HepG2 (cell line): ENCODE data around the gene VEGFB. TPM values are rescaled to one million over a fixed set of nuclear protein-coding genes. Genes with fewer than 3 reads are reported as not detected.
A peak's percentile ranks its signal among the peaks of the same experiment; 100 is the strongest.

Experiments used
- IRX3 ChIP-seq: sonication (generic); formaldehyde crosslinking; IDR thresholded peaks from 2 replicates; pipeline ENCODE4 v1.8.1; 2023; ENCODE audit warnings: mild to moderate bottlenecking, low read depth, missing genetic modification reagents, borderline replicate concordance
- KMT2B ChIP-seq: IDR thresholded peaks from 2 replicates; pipeline ENCODE4 v1.6.1; 2016; ENCODE audit warnings: missing genetic modification reagents, missing compliant biosample characterization
- MAF1 ChIP-seq: sonication (generic); formaldehyde crosslinking; IDR thresholded peaks from 2 replicates; pipeline ENCODE4 v1.5.0; 2020; ENCODE audit warnings: missing genetic modification reagents, borderline replicate concordance
- NFRKB ChIP-seq: fragments of 450-650 bp; IDR thresholded peaks from 2 replicates; pipeline ENCODE4 v1.6.1; 2017
- STAG1 ChIP-seq: sonication (generic); formaldehyde crosslinking; IDR thresholded peaks from 2 replicates; pipeline ENCODE4 v1.4.0; 2020; ENCODE audit warnings: missing genetic modification reagents
- TARDBP ChIP-seq: sonication (generic); formaldehyde crosslinking; IDR thresholded peaks from 2 replicates; pipeline ENCODE4 v1.8.0; 2022; ENCODE audit warnings: mild to moderate bottlenecking, missing genetic modification reagents
- TRIM24 ChIP-seq: sonication (generic); formaldehyde crosslinking; IDR thresholded peaks from 2 replicates; pipeline ENCODE4 v1.8.0; 2022; ENCODE audit warnings: mild to moderate bottlenecking, missing genetic modification reagents
- ZNF10 ChIP-seq: sonication (generic); formaldehyde crosslinking; IDR thresholded peaks from 2 replicates; pipeline ENCODE4 v1.4.0; 2020; ENCODE audit warnings: mild to moderate bottlenecking, low read depth, missing genetic modification reagents, borderline replicate concordance
- ZNF225 ChIP-seq: sonication (generic); formaldehyde crosslinking; IDR thresholded peaks from 2 replicates; pipeline ENCODE4 v1.4.0; 2020; ENCODE audit warnings: mild to moderate bottlenecking, missing genetic modification reagents
- ZNF230 ChIP-seq: sonication (generic); formaldehyde crosslinking; IDR thresholded peaks from 2 replicates; pipeline ENCODE4 v1.4.0; 2020; ENCODE audit warnings: mild to moderate bottlenecking, missing genetic modification reagents
- ZNF256 ChIP-seq: sonication (generic); formaldehyde crosslinking; conservative IDR thresholded peaks from 2 replicates; pipeline ENCODE4 v1.4.0; 2020; ENCODE audit warnings: missing genetic modification reagents
- polyA plus RNA-seq, 8 experiments: library from polyadenylated mRNA; depleted of rRNA in 3 of 8; stranded (reverse) in 7 of 8; unstranded in 1 of 8; fragments of >200 nt; fragmentation: Illumina TruSeq in 4 of 8; extraction: Trizol in 4 of 8; gene quantifications; 2 replicates each; pipeline versions ENCODE4 v1.2.1 to v1.2.3, GENCODE V29; 2011 to 2016; ENCODE audit warnings: low read depth in 4 of 8, missing spikeins in 1 of 8, mixed read lengths in 1 of 8; ENCODE audit not compliant: insufficient read depth in 1 of 8
- total RNA-seq, 5 experiments: library from RNA; depleted of rRNA; stranded (reverse); fragments of >200 nt; fragmentation: Illumina TruSeq; extraction: Trizol; gene quantifications; 2 replicates each; pipeline ENCODE4 v1.2.3, GENCODE V29; 2016; ENCODE audit warnings: low read depth in 1 of 5
- TF ChIP-seq, protein P1 (sequence below): sonication (generic); formaldehyde crosslinking; IDR thresholded peaks from 2 replicates; pipeline ENCODE4 v1.4.0; 2020; ENCODE audit warnings: missing genetic modification reagents
- TF ChIP-seq, protein P2 (sequence below): sonication (generic); formaldehyde crosslinking; IDR thresholded peaks from 2 replicates; pipeline ENCODE4 v1.4.0; 2020; ENCODE audit warnings: missing genetic modification reagents, borderline replicate concordance
- TF ChIP-seq, protein P3 (sequence below): sonication (generic); formaldehyde crosslinking; IDR thresholded peaks from 2 replicates; pipeline ENCODE4 v1.5.0; 2020; ENCODE audit warnings: missing genetic modification reagents
- TF ChIP-seq, protein P4 (sequence below): sonication (generic); formaldehyde crosslinking; IDR thresholded peaks from 2 replicates; pipeline ENCODE4 v1.9.0; 2021; ENCODE audit warnings: mild to moderate bottlenecking, missing genetic modification reagents

The VEGFB gene
- total and polyA plus RNA-seq, 2 of the 13 experiments (the other 11 are each of a cell fraction or from before 2014, with no cell fraction given) = 9.0 to 11.3 TPM

DNA sequence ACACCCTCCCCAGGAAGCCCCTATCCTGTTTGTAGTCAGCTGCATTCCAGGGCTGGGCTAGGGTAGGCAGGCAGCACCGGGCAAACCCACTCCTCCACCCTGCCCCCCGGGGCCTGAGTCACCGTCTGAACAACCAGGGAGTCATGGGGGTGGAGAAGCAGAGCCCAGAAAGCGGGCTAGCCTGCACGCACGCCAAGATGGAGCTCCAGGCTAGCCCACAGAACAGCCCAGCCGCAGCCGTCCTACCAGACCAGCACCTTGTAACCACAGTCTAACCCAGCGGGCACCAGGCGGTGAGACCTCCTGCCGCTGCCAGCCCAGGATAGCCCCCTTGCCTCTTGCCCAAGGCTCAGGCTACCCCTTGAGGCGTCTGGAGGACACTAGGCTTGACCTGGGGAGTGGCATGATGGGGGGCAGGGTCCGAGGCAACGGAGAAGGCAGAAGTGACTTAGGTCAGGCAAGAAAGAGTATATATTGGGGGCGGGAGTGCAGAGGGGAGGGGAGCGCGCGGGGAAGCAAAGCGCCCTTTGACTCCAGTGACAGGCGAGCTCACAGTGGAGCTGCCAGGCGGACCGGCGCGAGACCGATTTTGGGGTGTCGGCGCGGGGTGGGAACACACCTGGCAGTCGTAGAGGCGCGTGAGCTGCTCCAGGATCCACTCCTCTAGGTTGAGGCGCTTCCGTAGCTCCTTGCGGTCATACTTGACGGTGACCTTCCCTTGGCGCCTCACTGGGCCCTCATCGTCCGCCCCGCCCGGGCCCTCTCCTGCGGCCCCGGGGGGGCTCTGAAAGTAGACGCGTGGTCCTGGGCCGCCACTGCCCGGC lies 11.6 kb downstream of the VEGFB start (continued):
- TF ChIP-seq ZNF230 (CRISPR knock-in tag) = peak; percentile 13; the same call in 1 of the 2 replicates
- TF ChIP-seq ZNF256 (CRISPR knock-in tag) = no peak
- TF ChIP-seq STAG1 = no peak
- TF ChIP-seq ZNF10 (CRISPR knock-in tag) = no peak
- TF ChIP-seq, protein P1, sequence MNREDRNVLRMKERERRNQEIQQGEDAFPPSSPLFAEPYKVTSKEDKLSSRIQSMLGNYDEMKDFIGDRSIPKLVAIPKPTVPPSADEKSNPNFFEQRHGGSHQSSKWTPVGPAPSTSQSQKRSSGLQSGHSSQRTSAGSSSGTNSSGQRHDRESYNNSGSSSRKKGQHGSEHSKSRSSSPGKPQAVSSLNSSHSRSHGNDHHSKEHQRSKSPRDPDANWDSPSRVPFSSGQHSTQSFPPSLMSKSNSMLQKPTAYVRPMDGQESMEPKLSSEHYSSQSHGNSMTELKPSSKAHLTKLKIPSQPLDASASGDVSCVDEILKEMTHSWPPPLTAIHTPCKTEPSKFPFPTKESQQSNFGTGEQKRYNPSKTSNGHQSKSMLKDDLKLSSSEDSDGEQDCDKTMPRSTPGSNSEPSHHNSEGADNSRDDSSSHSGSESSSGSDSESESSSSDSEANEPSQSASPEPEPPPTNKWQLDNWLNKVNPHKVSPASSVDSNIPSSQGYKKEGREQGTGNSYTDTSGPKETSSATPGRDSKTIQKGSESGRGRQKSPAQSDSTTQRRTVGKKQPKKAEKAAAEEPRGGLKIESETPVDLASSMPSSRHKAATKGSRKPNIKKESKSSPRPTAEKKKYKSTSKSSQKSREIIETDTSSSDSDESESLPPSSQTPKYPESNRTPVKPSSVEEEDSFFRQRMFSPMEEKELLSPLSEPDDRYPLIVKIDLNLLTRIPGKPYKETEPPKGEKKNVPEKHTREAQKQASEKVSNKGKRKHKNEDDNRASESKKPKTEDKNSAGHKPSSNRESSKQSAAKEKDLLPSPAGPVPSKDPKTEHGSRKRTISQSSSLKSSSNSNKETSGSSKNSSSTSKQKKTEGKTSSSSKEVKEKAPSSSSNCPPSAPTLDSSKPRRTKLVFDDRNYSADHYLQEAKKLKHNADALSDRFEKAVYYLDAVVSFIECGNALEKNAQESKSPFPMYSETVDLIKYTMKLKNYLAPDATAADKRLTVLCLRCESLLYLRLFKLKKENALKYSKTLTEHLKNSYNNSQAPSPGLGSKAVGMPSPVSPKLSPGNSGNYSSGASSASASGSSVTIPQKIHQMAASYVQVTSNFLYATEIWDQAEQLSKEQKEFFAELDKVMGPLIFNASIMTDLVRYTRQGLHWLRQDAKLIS (CRISPR knock-in tag) = no peak
- peak; percentile 74; the same call in 1 of the 2 replicates for TF ChIP-seq ZNF225
- no peak for TF ChIP-seq TRIM24
- TF ChIP-seq MAF1 (CRISPR knock-in tag) = no peak
- TF ChIP-seq, protein P2, sequence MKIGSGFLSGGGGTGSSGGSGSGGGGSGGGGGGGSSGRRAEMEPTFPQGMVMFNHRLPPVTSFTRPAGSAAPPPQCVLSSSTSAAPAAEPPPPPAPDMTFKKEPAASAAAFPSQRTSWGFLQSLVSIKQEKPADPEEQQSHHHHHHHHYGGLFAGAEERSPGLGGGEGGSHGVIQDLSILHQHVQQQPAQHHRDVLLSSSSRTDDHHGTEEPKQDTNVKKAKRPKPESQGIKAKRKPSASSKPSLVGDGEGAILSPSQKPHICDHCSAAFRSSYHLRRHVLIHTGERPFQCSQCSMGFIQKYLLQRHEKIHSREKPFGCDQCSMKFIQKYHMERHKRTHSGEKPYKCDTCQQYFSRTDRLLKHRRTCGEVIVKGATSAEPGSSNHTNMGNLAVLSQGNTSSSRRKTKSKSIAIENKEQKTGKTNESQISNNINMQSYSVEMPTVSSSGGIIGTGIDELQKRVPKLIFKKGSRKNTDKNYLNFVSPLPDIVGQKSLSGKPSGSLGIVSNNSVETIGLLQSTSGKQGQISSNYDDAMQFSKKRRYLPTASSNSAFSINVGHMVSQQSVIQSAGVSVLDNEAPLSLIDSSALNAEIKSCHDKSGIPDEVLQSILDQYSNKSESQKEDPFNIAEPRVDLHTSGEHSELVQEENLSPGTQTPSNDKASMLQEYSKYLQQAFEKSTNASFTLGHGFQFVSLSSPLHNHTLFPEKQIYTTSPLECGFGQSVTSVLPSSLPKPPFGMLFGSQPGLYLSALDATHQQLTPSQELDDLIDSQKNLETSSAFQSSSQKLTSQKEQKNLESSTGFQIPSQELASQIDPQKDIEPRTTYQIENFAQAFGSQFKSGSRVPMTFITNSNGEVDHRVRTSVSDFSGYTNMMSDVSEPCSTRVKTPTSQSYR = peak; percentile 8; the same call in 1 of the 2 replicates
- TF ChIP-seq, protein P3, sequence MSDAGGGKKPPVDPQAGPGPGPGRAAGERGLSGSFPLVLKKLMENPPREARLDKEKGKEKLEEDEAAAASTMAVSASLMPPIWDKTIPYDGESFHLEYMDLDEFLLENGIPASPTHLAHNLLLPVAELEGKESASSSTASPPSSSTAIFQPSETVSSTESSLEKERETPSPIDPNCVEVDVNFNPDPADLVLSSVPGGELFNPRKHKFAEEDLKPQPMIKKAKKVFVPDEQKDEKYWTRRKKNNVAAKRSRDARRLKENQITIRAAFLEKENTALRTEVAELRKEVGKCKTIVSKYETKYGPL (CRISPR knock-in tag) = no peak
- TF ChIP-seq, protein P4, sequence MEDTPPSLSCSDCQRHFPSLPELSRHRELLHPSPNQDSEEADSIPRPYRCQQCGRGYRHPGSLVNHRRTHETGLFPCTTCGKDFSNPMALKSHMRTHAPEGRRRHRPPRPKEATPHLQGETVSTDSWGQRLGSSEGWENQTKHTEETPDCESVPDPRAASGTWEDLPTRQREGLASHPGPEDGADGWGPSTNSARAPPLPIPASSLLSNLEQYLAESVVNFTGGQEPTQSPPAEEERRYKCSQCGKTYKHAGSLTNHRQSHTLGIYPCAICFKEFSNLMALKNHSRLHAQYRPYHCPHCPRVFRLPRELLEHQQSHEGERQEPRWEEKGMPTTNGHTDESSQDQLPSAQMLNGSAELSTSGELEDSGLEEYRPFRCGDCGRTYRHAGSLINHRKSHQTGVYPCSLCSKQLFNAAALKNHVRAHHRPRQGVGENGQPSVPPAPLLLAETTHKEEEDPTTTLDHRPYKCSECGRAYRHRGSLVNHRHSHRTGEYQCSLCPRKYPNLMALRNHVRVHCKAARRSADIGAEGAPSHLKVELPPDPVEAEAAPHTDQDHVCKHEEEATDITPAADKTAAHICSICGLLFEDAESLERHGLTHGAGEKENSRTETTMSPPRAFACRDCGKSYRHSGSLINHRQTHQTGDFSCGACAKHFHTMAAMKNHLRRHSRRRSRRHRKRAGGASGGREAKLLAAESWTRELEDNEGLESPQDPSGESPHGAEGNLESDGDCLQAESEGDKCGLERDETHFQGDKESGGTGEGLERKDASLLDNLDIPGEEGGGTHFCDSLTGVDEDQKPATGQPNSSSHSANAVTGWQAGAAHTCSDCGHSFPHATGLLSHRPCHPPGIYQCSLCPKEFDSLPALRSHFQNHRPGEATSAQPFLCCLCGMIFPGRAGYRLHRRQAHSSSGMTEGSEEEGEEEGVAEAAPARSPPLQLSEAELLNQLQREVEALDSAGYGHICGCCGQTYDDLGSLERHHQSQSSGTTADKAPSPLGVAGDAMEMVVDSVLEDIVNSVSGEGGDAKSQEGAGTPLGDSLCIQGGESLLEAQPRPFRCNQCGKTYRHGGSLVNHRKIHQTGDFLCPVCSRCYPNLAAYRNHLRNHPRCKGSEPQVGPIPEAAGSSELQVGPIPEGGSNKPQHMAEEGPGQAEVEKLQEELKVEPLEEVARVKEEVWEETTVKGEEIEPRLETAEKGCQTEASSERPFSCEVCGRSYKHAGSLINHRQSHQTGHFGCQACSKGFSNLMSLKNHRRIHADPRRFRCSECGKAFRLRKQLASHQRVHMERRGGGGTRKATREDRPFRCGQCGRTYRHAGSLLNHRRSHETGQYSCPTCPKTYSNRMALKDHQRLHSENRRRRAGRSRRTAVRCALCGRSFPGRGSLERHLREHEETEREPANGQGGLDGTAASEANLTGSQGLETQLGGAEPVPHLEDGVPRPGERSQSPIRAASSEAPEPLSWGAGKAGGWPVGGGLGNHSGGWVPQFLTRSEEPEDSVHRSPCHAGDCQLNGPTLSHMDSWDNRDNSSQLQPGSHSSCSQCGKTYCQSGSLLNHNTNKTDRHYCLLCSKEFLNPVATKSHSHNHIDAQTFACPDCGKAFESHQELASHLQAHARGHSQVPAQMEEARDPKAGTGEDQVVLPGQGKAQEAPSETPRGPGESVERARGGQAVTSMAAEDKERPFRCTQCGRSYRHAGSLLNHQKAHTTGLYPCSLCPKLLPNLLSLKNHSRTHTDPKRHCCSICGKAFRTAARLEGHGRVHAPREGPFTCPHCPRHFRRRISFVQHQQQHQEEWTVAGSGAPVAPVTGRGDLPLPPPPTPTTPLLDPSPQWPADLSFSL (CRISPR knock-in tag) = no peak
- no peak for TF ChIP-seq KMT2B (CRISPR knock-in tag)
- no peak for TF ChIP-seq NFRKB
- TF ChIP-seq TARDBP (CRISPR knock-in tag) = no peak
- no peak for TF ChIP-seq IRX3 (CRISPR knock-in tag)
